ENCODE data around the gene COL6A1.
A peak's percentile ranks its signal among the peaks of the same experiment; 100 is the strongest.
"Not testable (repeated sequence)": the region's sequence is repeated elsewhere in the genome, so short reads cannot be mapped to it uniquely, and the experiment has no call there.

The COL6A1 gene

DNA sequence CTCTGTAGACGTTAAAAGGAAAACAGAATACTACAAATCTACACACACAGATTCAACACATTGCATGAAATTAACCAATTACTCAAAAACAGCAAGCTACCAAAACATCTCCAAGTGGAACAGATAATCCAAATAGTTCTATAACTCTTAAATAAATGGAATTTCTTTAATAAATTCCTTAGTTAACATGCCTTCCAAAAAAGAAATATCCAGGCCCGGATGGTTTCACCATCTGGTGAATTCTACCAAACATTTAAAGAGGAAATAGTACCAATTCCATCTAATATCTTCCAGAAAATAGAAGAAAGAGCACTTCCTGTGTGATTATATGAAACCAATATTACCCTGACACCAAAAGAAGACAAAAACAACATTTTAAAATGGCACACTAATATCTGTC lies 63.6 kb downstream of the COL6A1 start:
- TF ChIP-seq, protein P1, sequence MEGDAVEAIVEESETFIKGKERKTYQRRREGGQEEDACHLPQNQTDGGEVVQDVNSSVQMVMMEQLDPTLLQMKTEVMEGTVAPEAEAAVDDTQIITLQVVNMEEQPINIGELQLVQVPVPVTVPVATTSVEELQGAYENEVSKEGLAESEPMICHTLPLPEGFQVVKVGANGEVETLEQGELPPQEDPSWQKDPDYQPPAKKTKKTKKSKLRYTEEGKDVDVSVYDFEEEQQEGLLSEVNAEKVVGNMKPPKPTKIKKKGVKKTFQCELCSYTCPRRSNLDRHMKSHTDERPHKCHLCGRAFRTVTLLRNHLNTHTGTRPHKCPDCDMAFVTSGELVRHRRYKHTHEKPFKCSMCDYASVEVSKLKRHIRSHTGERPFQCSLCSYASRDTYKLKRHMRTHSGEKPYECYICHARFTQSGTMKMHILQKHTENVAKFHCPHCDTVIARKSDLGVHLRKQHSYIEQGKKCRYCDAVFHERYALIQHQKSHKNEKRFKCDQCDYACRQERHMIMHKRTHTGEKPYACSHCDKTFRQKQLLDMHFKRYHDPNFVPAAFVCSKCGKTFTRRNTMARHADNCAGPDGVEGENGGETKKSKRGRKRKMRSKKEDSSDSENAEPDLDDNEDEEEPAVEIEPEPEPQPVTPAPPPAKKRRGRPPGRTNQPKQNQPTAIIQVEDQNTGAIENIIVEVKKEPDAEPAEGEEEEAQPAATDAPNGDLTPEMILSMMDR (IDR thresholded peaks at IDR 0.05; ENCODE audit: low read depth, low read length, missing control alignments): no peak
- no peak for DNase-seq (ENCODE audit: extremely low read depth, low read depth)
- H3K4me3 ChIP-seq (replicated peaks; ENCODE audit: low read depth, low read length): no peak overlapping the region

DNA sequence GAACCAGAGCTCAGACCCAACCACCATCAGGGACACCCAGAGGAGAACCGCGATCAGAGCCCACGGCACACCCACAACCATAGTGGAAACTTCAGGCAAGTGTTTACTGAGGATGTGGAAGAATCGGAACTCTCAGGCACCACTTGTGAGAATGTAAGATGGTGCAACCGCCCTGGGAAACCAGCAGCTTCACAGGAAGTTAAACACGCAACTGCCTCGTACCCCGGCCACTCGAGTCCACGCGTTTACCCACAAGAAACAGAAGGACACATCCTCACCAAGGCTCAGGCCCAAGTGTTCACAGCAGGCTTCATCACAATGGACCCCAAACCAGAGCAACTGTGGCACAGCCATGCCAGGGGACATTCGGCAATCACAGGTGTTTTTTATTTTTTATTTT lies 64.9 kb downstream of the COL6A1 start:
- DNase-seq (ENCODE audit: extremely low read depth, low read depth): no peak
- H3K4me3 ChIP-seq (replicated peaks; ENCODE audit: low read depth, low read length): no peak overlapping the region
- TF ChIP-seq, protein P1 (IDR thresholded peaks at IDR 0.05; ENCODE audit: low read depth, low read length, missing control alignments): no peak

DNA sequence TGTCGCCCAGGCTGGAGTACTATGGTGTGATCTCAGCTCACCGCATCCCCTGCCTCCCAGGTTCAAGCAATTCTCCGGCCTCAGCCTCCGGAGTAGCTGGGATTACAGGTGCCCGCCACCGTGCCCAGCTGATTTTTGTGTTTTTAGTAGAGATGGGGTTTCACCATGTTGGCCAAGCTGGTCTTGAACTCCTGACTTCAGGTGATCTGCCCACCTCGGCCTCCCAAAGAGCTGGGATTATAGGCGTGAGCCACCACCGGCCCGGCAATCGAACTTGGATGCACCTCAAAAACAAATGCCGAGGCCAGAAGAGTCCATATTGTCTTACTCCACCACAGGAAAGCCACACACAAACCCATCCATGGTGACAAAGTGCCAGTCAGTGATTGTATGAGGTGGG lies 65.3 kb downstream of the COL6A1 start:
- DNase-seq (ENCODE audit: extremely low read depth, low read depth); H3K4me3 ChIP-seq (replicated peaks; ENCODE audit: low read depth, low read length): not testable (repeated sequence)

DNA sequence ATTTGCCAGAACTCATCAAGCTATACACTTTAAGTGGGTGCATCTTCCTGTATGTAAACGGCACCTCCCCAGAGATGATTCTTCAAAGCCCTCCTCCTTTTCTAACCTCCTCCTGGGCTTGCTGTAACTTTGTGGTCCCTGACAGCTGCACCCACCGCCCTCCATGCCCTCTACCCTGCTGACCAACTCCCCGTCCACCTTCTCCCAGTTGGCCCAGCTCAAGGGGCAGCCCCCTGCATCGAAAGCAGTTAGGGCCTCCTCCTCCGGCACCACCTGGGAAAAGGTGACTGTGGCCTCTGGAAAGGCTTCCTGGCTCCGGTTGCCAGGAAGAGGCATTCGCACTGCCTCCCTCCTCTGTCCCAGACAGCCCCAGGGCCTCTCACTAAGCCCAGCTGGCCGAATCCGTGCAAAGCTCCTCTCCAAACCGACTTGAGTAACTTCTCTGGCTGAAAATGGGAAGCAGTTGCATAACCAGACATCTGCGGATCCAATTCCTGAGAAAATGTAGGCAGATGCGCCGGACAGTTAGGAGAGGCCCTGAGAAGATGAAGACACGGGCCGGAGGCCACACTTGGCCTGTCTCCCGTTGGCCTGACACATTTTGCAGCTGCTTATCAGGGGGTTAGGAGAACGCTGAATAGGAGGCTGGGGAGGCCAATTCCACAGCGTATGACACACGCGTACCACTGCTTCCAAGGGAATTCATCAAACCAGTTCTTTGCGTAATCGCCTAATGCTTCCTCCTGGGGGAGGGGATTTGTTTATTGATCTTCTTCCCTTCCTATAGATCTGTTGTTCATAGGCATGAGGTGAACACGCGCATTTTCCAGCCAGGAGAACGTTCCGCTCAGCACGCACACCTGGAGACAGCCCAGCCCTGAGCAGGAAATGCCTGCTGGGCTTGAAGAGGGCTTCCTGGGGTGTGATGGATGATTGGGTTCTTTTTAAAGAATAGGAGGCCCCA lies 67.6 kb downstream of the COL6A1 start:
- H3K4me3 ChIP-seq (replicated peaks; ENCODE audit: low read depth, low read length): no peak overlapping the region
- TF ChIP-seq, protein P1 (IDR thresholded peaks at IDR 0.05; ENCODE audit: low read depth, low read length, missing control alignments): no peak
- peak; percentile 99 for DNase-seq (ENCODE audit: extremely low read depth, low read depth)

DNA sequence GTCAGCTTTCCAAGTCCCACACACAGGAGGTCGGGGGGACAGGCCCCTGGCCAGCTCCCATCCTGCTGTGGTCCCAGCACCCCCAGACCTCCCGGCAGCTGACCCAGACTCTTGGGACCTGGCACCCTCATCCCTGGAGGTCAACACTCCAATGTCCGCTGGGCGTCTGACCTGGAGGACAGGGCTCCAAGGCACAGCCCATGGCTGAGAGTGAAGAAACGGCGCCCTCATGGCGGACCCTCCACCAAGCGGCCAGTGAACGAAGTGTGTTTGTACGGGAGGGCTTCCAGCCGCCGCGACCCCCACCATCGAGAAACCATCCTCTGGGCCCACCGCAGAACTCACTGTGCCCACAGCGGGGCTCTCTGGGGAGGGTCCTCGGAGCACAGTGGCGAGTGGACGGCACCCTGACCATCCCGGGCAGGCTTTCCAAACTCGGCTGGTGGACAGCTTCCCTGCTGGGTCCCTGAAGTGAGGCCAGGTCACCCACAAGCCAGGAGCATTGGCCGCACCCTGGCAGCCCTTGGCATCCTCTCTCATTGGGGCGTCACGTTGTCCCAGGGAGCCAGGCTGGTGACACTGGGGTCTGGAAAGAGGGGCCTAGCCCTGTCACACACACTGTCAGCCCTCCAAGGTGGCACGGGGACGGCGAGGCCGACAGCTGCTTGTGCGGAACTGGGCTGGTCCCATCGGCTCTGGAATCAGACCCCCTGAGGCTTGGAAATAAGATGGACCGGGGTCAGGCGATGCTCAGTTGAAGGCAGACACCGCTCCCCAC lies 68.5 kb downstream of the COL6A1 start:
- DNase-seq (ENCODE audit: extremely low read depth, low read depth): no peak
- no peak overlapping the region for H3K4me3 ChIP-seq (replicated peaks; ENCODE audit: low read depth, low read length)
- TF ChIP-seq, protein P1 (IDR thresholded peaks at IDR 0.05; ENCODE audit: low read depth, low read length, missing control alignments): no peak

DNA sequence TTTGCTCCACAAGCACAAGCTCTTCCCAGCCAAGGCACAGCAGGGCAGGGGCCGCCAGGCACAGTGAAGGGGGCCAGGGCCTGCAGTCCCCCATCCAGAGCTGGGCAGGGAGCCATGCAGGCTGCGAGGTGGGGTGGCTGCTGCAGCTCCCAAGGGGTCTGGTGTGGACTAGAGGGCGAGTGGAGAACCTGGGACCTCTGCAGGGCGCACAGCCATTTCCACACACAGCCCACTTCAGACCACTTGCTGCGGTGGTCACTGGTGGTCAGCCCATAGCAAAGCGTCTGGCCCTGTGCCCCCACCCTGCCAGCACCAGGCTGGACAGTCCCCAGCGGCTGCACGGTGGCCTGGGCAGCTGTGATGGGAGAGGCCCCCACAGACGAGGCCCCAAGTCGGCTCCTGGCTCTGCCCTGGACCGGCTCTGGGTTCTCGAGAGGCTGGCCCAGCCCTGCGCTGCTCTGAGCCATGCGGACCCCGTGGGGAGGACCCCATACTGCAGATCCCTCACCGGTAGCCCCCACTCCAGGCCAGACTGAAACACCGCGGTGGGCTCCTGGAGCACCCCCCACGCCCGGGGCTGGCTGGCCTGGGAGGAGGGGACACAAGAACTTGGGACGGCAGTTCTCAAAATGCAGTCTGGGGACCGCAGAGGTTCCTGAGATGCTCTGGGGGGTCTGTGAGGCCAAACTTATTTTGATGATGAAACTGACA lies 69.3 kb downstream of the COL6A1 start:
- no peak overlapping the region for H3K4me3 ChIP-seq (replicated peaks; ENCODE audit: low read depth, low read length)
- DNase-seq (ENCODE audit: extremely low read depth, low read depth): no peak
- TF ChIP-seq, protein P1 (IDR thresholded peaks at IDR 0.05; ENCODE audit: low read depth, low read length, missing control alignments): no peak

Measured in HFF-Myc (cell line).